Esophagus squamous epithelium (tissue), 4 donors: ENCODE data around the gene FRMD4A.

ENCODE experiments used
- POLR2A ChIP-seq, 4 donors: fragments of 450-650 bp; IDR thresholded peaks; one replicate each; pipeline ENCODE4 v1.6.1; 2017; ENCODE audit warnings: antibody characterized with exemption in 4 of 4, mild to moderate bottlenecking in 4 of 4, moderate library complexity in 3 of 4
- TF ChIP-seq, protein P1 (sequence below), 6 experiments: fragments of 450-650 bp in 4 of 6; fragments of 200-600 bp in 2 of 6; sonication (generic) in 2 of 6; IDR thresholded peaks; one replicate each; pipeline ENCODE4 v1.5.1; 2016 to 2019; ENCODE audit warnings: antibody characterized with exemption in 6 of 6, mild to moderate bottlenecking in 4 of 6, moderate library complexity in 4 of 6

DNA sequence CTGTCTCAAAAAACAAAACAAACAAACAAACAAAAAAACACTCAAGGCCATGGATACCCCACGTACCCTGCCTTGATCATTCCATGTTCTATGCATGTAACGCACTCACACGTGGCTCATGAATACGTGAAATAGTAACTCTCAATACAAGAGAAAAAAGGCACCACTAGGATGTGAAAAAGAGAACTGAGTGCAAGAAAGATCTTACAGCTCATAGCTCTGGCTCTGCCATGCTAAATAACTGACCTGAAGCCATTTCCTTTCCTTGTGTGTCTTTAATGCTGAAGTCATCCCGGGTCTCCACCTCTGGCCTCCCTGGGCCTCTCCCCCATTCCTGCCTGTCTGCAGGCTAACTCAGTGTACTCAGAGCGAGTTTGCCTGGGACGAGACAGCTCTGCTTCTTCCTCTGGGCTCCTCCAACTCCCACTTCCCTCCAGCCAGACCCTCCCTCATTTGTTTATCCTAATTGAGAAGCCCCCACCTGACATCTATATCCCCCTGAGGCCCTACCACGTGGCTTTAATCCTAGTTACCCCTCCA is 626.7 kb downstream of the FRMD4A start:
- TF ChIP-seq, protein P1, sequence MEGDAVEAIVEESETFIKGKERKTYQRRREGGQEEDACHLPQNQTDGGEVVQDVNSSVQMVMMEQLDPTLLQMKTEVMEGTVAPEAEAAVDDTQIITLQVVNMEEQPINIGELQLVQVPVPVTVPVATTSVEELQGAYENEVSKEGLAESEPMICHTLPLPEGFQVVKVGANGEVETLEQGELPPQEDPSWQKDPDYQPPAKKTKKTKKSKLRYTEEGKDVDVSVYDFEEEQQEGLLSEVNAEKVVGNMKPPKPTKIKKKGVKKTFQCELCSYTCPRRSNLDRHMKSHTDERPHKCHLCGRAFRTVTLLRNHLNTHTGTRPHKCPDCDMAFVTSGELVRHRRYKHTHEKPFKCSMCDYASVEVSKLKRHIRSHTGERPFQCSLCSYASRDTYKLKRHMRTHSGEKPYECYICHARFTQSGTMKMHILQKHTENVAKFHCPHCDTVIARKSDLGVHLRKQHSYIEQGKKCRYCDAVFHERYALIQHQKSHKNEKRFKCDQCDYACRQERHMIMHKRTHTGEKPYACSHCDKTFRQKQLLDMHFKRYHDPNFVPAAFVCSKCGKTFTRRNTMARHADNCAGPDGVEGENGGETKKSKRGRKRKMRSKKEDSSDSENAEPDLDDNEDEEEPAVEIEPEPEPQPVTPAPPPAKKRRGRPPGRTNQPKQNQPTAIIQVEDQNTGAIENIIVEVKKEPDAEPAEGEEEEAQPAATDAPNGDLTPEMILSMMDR (IDR thresholded peaks at IDR 0.05), result no peak
- TF ChIP-seq POLR2A (IDR thresholded peaks at IDR 0.05), result no peak
